ENCODE results near the gene TTLL7.
"Not testable (repeated sequence)": the region's sequence is repeated elsewhere in the genome, so short reads cannot be mapped to it uniquely, and the experiment has no call there.

Gene TTLL7

GRCh38 chr1:83932281-83932680, 66.7 kb downstream of the TTLL7 start:
- no peak for DNase-seq (ENCODE audit: low read depth, low spot score)

- peak; percentile 2 for DNase-seq (ENCODE audit: low read depth, low spot score)
Measured at GRCh38 chr1:83931658-83932253, 67.2 kb downstream of the TTLL7 start.

- DNase-seq (ENCODE audit: low read depth, low spot score) = no peak
Measured at GRCh38 chr1:83929184-83929583, 69.7 kb downstream of the TTLL7 start.

GRCh38 chr1:83928396-83928795, 70.5 kb downstream of the TTLL7 start:
- no peak for DNase-seq (ENCODE audit: low read depth, low spot score)

GRCh38 chr1:83927701-83928100, 71.2 kb downstream of the TTLL7 start:
- no peak for DNase-seq (ENCODE audit: low read depth, low spot score)

GRCh38 chr1:83927061-83927460, 71.9 kb downstream of the TTLL7 start:
- DNase-seq (ENCODE audit: low read depth, low spot score) = no peak

- no peak for DNase-seq (ENCODE audit: low read depth, low spot score)
Measured at GRCh38 chr1:83923553-83923952, 75.4 kb downstream of the TTLL7 start.

- DNase-seq (ENCODE audit: low read depth, low spot score) = no peak
Measured at GRCh38 chr1:83922431-83922830, 76.5 kb downstream of the TTLL7 start.

- no peak for DNase-seq (ENCODE audit: low read depth, low spot score)
Measured at GRCh38 chr1:83920320-83920719, 78.6 kb downstream of the TTLL7 start.

GRCh38 chr1:83919872-83920271, 79.1 kb downstream of the TTLL7 start:
- DNase-seq (ENCODE audit: low read depth, low spot score) = no peak

GRCh38 chr1:83918688-83919285, 80.1 kb downstream of the TTLL7 start:
- no peak for DNase-seq (ENCODE audit: low read depth, low spot score)

- DNase-seq (ENCODE audit: low read depth, low spot score) = no peak
Measured at GRCh38 chr1:83917959-83918358, 81.0 kb downstream of the TTLL7 start.

GRCh38 chr1:83916094-83916493, 82.8 kb downstream of the TTLL7 start:
- DNase-seq (ENCODE audit: low read depth, low spot score) = not testable (repeated sequence)

GRCh38 chr1:83912876-83913275, 86.1 kb downstream of the TTLL7 start:
- no peak for DNase-seq (ENCODE audit: low read depth, low spot score)

- DNase-seq (ENCODE audit: low read depth, low spot score) = no peak
Measured at GRCh38 chr1:83910461-83910860, 88.5 kb downstream of the TTLL7 start.

- no peak for DNase-seq (ENCODE audit: low read depth, low spot score)
Measured at GRCh38 chr1:83909687-83910086, 89.2 kb downstream of the TTLL7 start.

- no peak for DNase-seq (ENCODE audit: low read depth, low spot score)
Measured at GRCh38 chr1:83905315-83905907, 93.5 kb downstream of the TTLL7 start.

- no peak for DNase-seq (ENCODE audit: low read depth, low spot score)
Measured at GRCh38 chr1:83901547-83902155, 97.3 kb downstream of the TTLL7 start.

- DNase-seq (ENCODE audit: low read depth, low spot score) = no peak
Measured at GRCh38 chr1:83900524-83900923, 98.4 kb downstream of the TTLL7 start.

- DNase-seq (ENCODE audit: low read depth, low spot score) = no peak
Measured at GRCh38 chr1:83897516-83897915, 101.4 kb downstream of the TTLL7 start.

- DNase-seq (ENCODE audit: low read depth, low spot score) = no peak
Measured at GRCh38 chr1:83896299-83896698, 102.6 kb downstream of the TTLL7 start.

- DNase-seq (ENCODE audit: low read depth, low spot score) = no peak
Measured at GRCh38 chr1:83889707-83890106, 109.2 kb downstream of the TTLL7 start.

- DNase-seq (ENCODE audit: low read depth, low spot score) = no peak
Measured at GRCh38 chr1:83887483-83887882, 111.4 kb downstream of the TTLL7 start.

Data from brain pericyte (primary cell).